ENCODE results near the gene HYI.
"Not testable (repeated sequence)": the region's sequence is repeated elsewhere in the genome, so short reads cannot be mapped to it uniquely, and the experiment has no call there.

Gene HYI

GRCh38 chr1:43420874-43421273 is 32.9 kb downstream of the HYI start:
- DNase-seq (ENCODE audit: extremely low read depth, insufficient read length), result no peak

GRCh38 chr1:43419627-43420425 is 33.9 kb downstream of the HYI start:
- TF ChIP-seq CTCF (IDR thresholded peaks at IDR 0.05; ENCODE audit: insufficient read depth, low read length, poor library complexity, severe bottlenecking), result no peak
- Histone ChIP-seq H3K36me3 (ENCODE audit: control insufficient read depth, insufficient read depth, low read length) (peaks cover 46% of the 10 kb centered on the region), H3K4me3 (replicated peaks; ENCODE audit: low read depth, low read length) (no peak overlapping the region), H3K27me3 (replicated peaks; ENCODE audit: control insufficient read depth, insufficient read depth, low read length) (no peaks in the 10 kb centered on the region)
- no peak for DNase-seq (ENCODE audit: extremely low read depth, insufficient read length)

More at GRCh38 chr1:43420874-43421273, 32.9 kb downstream of the HYI start:
- H3K27me3 ChIP-seq (replicated peaks; ENCODE audit: control insufficient read depth, insufficient read depth, low read length), result no peaks in the 10 kb centered on the region
- H3K4me3 ChIP-seq (replicated peaks; ENCODE audit: low read depth, low read length), result no peak overlapping the region
- H3K36me3 ChIP-seq (ENCODE audit: control insufficient read depth, insufficient read depth, low read length), result peaks cover 47% of the 10 kb centered on the region
- TF ChIP-seq CTCF (IDR thresholded peaks at IDR 0.05; ENCODE audit: insufficient read depth, low read length, poor library complexity, severe bottlenecking), result no peak

- Histone ChIP-seq H3K36me3 (ENCODE audit: control insufficient read depth, insufficient read depth, low read length) (peaks cover 37% of the 10 kb centered on the region), H3K27me3 (replicated peaks; ENCODE audit: control insufficient read depth, insufficient read depth, low read length) (no peaks in the 10 kb centered on the region), H3K4me3 (replicated peaks; ENCODE audit: low read depth, low read length) (no peak overlapping the region)
- TF ChIP-seq CTCF (IDR thresholded peaks at IDR 0.05; ENCODE audit: insufficient read depth, low read length, poor library complexity, severe bottlenecking), result no peak
- DNase-seq (ENCODE audit: extremely low read depth, insufficient read length), result no peak
Measured at GRCh38 chr1:43418858-43419257, 34.9 kb downstream of the HYI start.

- no peaks in the 10 kb centered on the region for H3K27me3 ChIP-seq (replicated peaks; ENCODE audit: control insufficient read depth, insufficient read depth, low read length)
- no peak for TF ChIP-seq CTCF (IDR thresholded peaks at IDR 0.05; ENCODE audit: insufficient read depth, low read length, poor library complexity, severe bottlenecking)
- no peak overlapping the region for H3K4me3 ChIP-seq (replicated peaks; ENCODE audit: low read depth, low read length)
- DNase-seq (ENCODE audit: extremely low read depth, insufficient read length), result no peak
- H3K36me3 ChIP-seq (ENCODE audit: control insufficient read depth, insufficient read depth, low read length), result peaks cover 21% of the 10 kb centered on the region
Measured at GRCh38 chr1:43415901-43416300, 37.8 kb downstream of the HYI start.

- Histone ChIP-seq H3K36me3 (ENCODE audit: control insufficient read depth, insufficient read depth, low read length) (peaks cover 11% of the 10 kb centered on the region), H3K27me3 (replicated peaks; ENCODE audit: control insufficient read depth, insufficient read depth, low read length) (no peaks in the 10 kb centered on the region), H3K4me3 (replicated peaks; ENCODE audit: low read depth, low read length) (no peak overlapping the region)
- TF ChIP-seq CTCF (IDR thresholded peaks at IDR 0.05; ENCODE audit: insufficient read depth, low read length, poor library complexity, severe bottlenecking), result peak; percentile 62
- no peak for DNase-seq (ENCODE audit: extremely low read depth, insufficient read length)
Measured at GRCh38 chr1:43414634-43415223, 39.0 kb downstream of the HYI start.

- H3K4me3 ChIP-seq (replicated peaks; ENCODE audit: low read depth, low read length); H3K27me3 ChIP-seq (replicated peaks; ENCODE audit: control insufficient read depth, insufficient read depth, low read length); DNase-seq (ENCODE audit: extremely low read depth, insufficient read length); H3K36me3 ChIP-seq (ENCODE audit: control insufficient read depth, insufficient read depth, low read length): not testable (repeated sequence)
Measured at GRCh38 chr1:43413426-43413825, 40.3 kb downstream of the HYI start.

Data from GM06990 (cell line).